Body of pancreas (tissue), 4 donors: ENCODE measurements around the gene COX4I1. TPM values are rescaled to one million over a fixed set of nuclear protein-coding genes. Genes with fewer than 3 reads are reported as not detected.

ENCODE experiments used
- ATAC-seq: fragments of 150-250 bp; one replicate; pipeline ENCODE4 v1.9.1; 2016
- DNase-seq, 4 donors: peaks; one replicate each; pipeline ENCODE4 v3.0.0-alpha.2; 2019
- H3K27ac ChIP-seq, 4 donors: fragments of 200-600 bp; sonication (generic); 1 replicate in 3 of 4; 2 replicates in 1 of 4; pipeline versions ENCODE4 v1.5.1 to v1.6.1; 2016 to 2019; ENCODE audit warnings: mild to moderate bottlenecking in 1 of 4, mixed read lengths in 1 of 4, moderate library complexity in 1 of 4
- H3K27me3 ChIP-seq, 2 donors: fragments of 200-600 bp; sonication (generic); one replicate each; pipeline ENCODE4 v1.6.0; 2016; ENCODE audit warnings: mild to moderate bottlenecking in 1 of 2
- H3K36me3 ChIP-seq, 2 donors: fragments of 200-600 bp; sonication (generic); replicated peaks in 1 of 2; 2 replicates each; pipeline ENCODE4 v1.5.1; 2016; ENCODE audit warnings: low read depth in 2 of 2; ENCODE audit not compliant: insufficient read depth in 1 of 2
- H3K4me1 ChIP-seq: fragments of 200-600 bp; sonication (generic); one replicate; pipeline ENCODE4 v1.6.0; 2016
- H3K4me3 ChIP-seq, 2 donors: fragments of 200-600 bp; sonication (generic); 1 replicate in 1 of 2; 2 replicates in 1 of 2; pipeline ENCODE4 v1.5.1; 2016 to 2019
- H3K9me3 ChIP-seq, 3 donors: fragments of 200-600 bp; sonication (generic); 1 replicate in 2 of 3; 2 replicates in 1 of 3; pipeline ENCODE4 v1.5.1; 2016
- CTCF ChIP-seq, 7 experiments: fragments of 450-650 bp in 4 of 7; fragments of 200-600 bp in 3 of 7; sonication (generic) in 3 of 7; IDR thresholded peaks; one replicate each; pipeline ENCODE4 v1.5.1; 2016 to 2019; ENCODE audit warnings: antibody characterized with exemption in 7 of 7
- POLR2A ChIP-seq, 3 donors: fragments of 450-650 bp; IDR thresholded peaks; one replicate each; pipeline ENCODE4 v1.6.1; 2016; ENCODE audit warnings: antibody characterized with exemption in 3 of 3, mild to moderate bottlenecking in 2 of 3
- WGBS, 2 donors: methylation state at CpG; one replicate each; pipeline ENCODE4 v1.1.5; 2017; 5-methylcytosine and 5-hydroxymethylcytosine counted together
- intact Hi-C: fragments of 100-400 bp; cut with DNase I; formaldehyde crosslinking; loops from one replicate; pipeline ENCODE4 v1.15.1; 2023
- total RNA-seq, 2 donors: library from RNA; depleted of rRNA; stranded (reverse); fragments of >200 nt; gene quantifications; one replicate each; pipeline ENCODE4 v1.1.0, GENCODE V29; 2016

COX4I1 gene
- total RNA-seq, result 100 to 1,000 TPM; 259 to 291 TPM

DNA sequence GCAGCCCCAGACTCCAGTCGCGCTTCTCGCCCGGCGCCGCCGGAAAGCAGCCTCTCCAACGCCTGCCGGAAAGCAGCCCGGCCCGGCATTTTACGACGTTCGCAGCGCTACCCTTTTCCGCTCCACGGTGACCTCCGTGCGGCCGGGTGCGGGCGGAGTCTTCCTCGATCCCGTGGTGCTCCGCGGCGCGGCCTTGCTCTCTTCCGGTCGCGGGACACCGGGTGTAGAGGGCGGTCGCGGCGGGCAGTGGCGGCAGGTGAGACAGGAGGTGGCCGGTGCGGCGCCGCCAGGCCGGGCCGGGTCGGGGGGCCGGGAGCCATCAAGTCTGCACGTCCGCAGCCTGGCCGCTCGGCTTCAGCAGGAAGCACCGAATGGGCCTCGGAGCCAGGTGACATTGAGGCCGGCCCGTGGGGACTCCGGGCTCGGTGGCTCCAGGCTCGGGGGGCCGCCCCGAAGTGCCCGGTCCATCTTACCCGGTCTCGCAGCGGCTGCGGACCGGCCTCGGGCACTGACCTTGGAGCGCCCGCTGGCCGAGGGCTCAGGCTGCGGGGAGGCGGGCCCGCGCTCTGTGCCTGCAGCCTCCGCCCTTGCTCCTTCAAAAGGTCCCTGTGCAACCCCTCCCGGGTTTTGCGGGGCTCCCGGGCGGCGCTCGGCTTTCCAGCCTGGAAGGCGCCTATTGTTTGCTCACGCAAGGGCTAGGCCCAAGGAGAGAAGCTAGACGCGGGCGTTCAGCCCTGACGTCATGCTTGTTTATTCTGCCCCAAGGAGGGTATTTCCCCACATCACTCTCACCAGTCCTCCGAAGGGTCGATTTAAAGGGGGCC, at the start of gene COX4I1, which contains the start of gene EMC8:
Gene COX4I1, plus strand, starts transcription at position 199 of the 824 bp plus-strand sequence. CDS start 1,511 bp downstream, outside the sequence.
Gene EMC8, minus strand, starts transcription at position 48 of the 824 bp plus-strand sequence. CDS start 249 bp downstream, outside the sequence.
- intact Hi-C loops, result no loop called here
- no peaks in the 10 kb centered on the region for H3K9me3 ChIP-seq
- DNase-seq (peak; percentile 95 to 96 (median 96)), ATAC-seq (peak; percentile 98)
- H3K4me1 ChIP-seq, result peaks cover 27% of the 10 kb centered on the region
- WGBS, 2 donors, result 0% methylated on average over 2 to 86 of the region's 87 CpGs
- H3K4me3 ChIP-seq, result peak within 1 kb of the TSS; percentile 90 to 91
- TF ChIP-seq CTCF (IDR thresholded peaks at IDR 0.05), result peak in 1 of 7 experiments; percentile 12
- peak; percentile 76 to 89 (median 87) for TF ChIP-seq POLR2A (IDR thresholded peaks at IDR 0.05)
- peak within 1 kb of the TSS; percentile 78 to 86 (median 78) for H3K27ac ChIP-seq
- no peaks in the 10 kb centered on the region for H3K27me3 ChIP-seq
- H3K36me3 ChIP-seq, result peaks cover 7 to 9% of the 10 kb centered on the region in 2 donors

DNA sequence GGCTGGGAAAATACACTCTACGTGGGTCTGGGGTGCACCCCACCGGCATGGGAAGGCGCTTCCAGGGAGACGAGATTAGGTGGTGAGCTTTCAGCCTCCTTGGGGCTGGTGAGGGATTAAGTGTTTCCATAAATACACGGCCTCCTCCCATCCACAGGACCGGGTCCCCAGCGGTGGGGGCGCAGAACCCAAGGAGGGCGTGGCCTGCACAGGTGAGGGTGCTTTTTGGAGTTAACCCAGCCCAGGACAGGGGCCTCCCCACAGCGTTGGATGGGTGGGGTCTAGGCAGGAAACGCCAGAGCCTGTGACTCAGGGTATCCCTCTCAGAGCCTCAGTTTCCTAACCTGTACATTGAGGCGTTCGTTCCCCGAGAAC, 49.7 kb upstream of the COX4I1 start:
- TF ChIP-seq POLR2A (IDR thresholded peaks at IDR 0.05) (no peak), CTCF (IDR thresholded peaks at IDR 0.05) (no peak)
- ATAC-seq, result no peak
- DNase-seq, result no peak
- WGBS, 2 donors, result 39 to 67% methylated on average over 8 to 14 of the region's 14 CpGs
- H3K27me3 ChIP-seq, result no peaks in the 10 kb centered on the region
- no peaks in the 10 kb centered on the region for H3K36me3 ChIP-seq
- H3K9me3 ChIP-seq, result no peaks in the 10 kb centered on the region
- H3K4me3 ChIP-seq, result no peak overlapping the region
- intact Hi-C loops, result no loop called here
- no peak overlapping the region for H3K27ac ChIP-seq
- peaks cover 47% of the 10 kb centered on the region for H3K4me1 ChIP-seq

DNA sequence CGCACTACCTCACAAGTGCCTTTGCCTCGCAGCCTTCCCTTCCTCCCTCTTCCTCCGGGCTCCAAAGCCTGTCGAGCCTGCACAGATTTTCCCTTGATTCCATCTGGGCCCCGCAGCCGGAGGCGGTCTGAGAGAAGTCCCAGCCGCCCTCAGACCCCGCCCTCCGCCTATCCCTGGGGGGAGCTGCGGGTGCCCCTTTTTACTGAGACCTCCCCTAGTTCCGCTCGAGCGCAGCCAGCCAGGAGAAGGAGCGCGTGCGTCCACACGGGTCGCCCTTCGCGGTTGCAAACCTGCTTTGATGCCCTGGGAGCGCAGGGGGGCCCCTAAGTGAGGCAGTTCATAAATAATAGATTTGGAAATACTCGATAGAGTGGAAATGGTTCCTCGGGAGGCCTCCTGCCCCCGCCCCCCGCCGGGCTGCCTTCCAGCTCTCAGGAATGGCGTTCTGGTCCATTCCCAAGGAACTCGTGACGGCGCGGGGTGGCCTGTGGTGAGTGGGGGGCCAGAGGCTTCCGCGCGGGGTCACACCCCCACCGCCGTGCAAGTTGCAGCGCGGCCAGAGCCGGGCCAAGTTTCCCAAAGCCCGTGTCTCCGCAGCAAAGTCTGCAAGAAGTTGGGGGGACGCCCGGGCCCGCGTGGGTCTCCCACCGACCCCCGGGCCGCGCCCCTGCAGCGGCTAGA, 49.2 kb upstream of the COX4I1 start:
- Histone ChIP-seq H3K27me3 (no peaks in the 10 kb centered on the region), H3K4me3 (no peak overlapping the region), H3K9me3 (no peaks in the 10 kb centered on the region), H3K36me3 (no peaks in the 10 kb centered on the region), H3K27ac (no peak overlapping the region), H3K4me1 (peaks cover 47% of the 10 kb centered on the region)
- TF ChIP-seq POLR2A (IDR thresholded peaks at IDR 0.05) (no peak), CTCF (IDR thresholded peaks at IDR 0.05) (no peak)
- intact Hi-C loops, result no loop called here
- peak in 1 of 4 donors; percentile 30 for DNase-seq
- no peak for ATAC-seq
- WGBS, 2 donors, result 3 to 21% methylated on average over 12 to 51 of the region's 51 CpGs

DNA sequence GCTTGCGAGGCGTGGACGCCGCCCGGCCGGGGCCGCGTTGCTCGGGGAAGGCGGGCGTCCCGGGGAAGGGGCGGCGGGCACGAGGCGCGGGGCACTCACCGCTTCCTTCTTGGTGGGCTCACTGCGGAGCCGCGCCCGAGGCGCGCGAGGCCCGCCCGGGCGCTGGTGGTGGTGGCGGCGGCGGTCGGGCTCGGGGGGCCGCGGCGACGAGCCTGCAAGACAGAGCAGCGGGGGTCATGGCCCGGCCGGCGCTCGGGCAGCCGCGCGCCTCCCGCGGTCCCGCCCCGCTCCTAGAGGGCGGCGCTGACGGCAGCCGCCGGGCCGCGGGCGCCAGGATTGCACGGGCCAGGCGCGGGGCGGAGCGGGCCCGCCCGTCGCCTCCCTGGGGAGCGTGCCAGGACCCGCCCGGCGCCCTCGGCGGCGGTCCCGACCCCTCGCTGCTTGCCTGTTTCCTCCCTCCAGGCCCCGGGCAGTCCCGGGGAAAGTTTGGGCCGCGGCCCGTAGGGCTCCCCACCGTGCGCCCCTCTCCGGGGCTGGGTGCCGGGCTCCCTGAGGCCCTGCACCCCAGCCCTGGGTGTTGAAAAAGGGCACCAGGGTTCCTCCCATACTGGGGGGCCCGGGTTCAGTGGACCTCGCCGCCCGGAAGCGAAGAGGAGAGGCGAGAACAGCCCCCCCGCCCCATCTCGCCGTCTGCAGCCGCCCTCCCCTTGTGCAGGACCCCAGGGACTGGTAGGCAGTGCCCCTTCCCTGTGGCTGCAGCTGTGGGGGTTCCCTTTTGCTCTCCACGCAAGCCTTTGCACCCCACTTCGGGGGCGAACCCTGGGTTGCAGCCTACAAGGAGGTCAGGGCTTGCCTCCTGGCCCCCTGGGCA, 48.4 kb upstream of the COX4I1 start, which contains the start of gene C16orf74:
Gene C16orf74, minus strand, starts transcription at position 270 of the 871 bp plus-strand sequence. CDS start 15,879 bp downstream, outside the sequence.
- no peaks in the 10 kb centered on the region for H3K9me3 ChIP-seq
- H3K27ac ChIP-seq, result no peak within 1 kb of the TSS
- DNase-seq (peak; percentile 36 to 71 (median 46)), ATAC-seq (peak; percentile 69)
- H3K4me3 ChIP-seq, result no peak within 1 kb of the TSS
- no peaks in the 10 kb centered on the region for H3K27me3 ChIP-seq
- 11% methylated on average over 68 of the region's 96 CpGs; no CpG with 5 or more reads in 1 of the 2 donors for WGBS, 2 donors
- intact Hi-C loops, result no loop called here
- TF ChIP-seq CTCF (IDR thresholded peaks at IDR 0.05) (peak in 1 of 7 experiments; percentile 35), POLR2A (IDR thresholded peaks at IDR 0.05) (no peak)
- H3K4me1 ChIP-seq, result peaks cover 47% of the 10 kb centered on the region
- no peaks in the 10 kb centered on the region for H3K36me3 ChIP-seq
